Stimulated activated CD4-positive, alpha-beta T cell treated with anti-CD3 and anti-CD28 coated beads, Interleukin-4, amount 100 ng/mL, for 24 hours (primary cell): ENCODE measurements around the gene CENPS.
"Not testable (repeated sequence)": the region's sequence is repeated elsewhere in the genome, so short reads cannot be mapped to it uniquely, and the experiment has no call there.

Source experiments
- DNase-seq: peaks from one replicate; pipeline ENCODE4 v3.0.0-alpha.2; 2020

The CENPS gene

DNA sequence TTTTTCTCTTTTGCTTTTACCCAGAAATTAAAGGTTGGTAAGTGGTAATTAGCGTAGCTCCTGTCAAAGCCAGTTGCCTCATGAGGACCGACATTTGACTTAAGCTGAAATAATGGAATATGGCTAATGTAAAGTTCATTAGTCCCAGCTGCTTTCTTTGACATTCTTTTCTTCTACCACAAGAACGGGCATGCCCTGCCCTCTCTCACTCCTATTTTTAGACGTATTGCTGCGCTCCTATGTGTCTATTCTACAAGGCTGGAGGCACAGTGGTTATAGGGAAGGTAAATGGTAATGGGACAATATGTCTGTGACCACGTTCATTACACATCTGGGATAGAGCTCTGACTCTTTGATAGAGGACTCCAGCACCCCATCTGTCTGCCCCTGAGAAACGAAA lies 26.4 kb downstream of the CENPS start:
- no peak for DNase-seq

DNA sequence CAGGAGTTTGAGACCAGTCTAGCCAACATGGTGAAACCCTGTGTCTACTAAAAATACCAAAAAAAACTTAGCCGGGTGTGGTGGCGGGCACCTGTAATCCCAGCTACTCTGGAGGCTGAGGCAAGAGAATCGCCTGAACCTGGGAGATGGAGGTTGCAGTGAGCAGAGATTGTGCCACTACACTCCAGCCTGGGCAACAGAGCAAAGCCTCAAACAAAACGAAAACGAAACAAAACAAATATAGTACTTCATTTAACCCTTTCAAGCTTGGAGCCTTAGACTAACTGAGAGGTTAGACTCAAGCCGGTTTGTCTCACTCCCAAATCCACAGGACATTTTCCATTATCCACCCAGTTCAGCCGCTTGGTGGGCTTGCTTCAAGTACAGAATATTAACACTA lies 27.2 kb downstream of the CENPS start:
- DNase-seq = not testable (repeated sequence)

DNA sequence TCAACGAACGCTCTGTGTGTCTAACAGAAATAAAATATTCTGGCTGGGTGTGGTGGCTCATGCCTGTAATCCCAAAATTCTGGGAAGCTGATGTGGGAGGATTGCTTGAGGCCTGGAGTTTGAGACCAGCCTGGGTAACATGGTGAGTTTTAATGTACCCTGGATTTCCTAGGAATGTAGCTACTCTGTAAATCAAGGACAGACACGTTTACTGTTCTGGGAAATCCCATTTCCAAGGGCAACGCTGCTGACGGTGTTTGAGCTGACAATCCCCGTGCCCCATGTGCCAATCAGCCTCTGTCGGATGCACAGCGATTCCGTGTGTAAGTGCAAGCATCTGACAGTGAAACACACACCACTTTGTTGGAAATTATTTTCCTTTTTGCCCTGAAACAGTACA lies 27.6 kb downstream of the CENPS start:
- DNase-seq = no peak

DNA sequence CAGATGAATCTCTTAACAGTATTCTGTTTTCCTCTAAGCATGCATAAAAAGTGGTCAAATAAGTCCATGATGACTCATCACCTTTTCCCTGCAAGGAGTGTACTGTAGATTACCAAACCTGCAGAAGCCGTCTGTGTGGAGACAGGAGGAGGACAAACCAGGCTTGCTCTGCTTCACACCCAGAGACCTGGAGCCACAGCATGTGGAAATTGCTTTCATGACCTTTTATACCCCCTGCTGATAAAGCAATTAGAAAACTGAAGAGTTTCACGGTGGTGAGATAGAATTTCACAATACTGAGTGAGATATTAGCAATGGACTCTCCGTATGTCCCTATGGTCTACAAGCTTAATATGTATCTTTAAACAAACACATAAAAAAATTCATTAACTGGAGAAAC lies 29.0 kb downstream of the CENPS start:
- no peak for DNase-seq

DNA sequence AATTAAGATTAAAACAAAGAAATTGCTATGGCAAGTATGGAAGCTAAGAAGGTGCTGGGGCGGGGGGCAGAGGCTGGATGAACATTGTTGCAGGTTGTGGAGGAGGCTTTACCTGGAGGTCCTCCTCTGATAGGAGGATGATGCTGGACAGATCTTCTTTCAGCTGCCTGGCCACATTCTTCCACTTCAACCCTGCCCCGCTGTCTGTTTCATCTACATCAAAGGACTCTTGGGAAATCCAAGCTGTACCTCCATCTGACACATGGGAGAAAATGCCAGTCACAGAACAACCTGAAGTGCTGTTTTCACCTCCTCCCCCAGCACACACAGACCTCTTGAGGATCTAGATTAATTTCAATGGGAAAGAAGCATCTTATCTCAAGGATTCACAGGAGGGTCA lies 36.8 kb downstream of the CENPS start:
- DNase-seq = no peak

DNA sequence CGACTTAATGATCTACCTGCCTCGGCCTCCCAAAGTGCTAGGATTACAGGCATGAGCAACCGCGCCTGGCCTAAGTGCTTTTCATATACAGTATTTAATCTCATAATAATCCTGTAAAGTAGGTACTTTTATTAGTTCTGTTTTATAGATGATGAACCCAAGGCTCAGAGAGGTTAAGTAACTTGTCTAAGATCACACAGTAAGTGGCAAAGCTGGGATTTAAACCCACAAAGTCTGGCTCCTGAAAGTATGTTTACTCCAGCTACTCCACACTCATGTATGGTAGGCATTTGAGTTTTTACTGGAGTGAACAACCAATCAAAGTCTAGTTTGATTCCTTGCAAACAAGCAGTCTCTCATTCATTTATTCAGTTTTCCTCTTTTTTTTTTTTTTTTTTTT lies 39.8 kb downstream of the CENPS start:
- DNase-seq = no peak

DNA sequence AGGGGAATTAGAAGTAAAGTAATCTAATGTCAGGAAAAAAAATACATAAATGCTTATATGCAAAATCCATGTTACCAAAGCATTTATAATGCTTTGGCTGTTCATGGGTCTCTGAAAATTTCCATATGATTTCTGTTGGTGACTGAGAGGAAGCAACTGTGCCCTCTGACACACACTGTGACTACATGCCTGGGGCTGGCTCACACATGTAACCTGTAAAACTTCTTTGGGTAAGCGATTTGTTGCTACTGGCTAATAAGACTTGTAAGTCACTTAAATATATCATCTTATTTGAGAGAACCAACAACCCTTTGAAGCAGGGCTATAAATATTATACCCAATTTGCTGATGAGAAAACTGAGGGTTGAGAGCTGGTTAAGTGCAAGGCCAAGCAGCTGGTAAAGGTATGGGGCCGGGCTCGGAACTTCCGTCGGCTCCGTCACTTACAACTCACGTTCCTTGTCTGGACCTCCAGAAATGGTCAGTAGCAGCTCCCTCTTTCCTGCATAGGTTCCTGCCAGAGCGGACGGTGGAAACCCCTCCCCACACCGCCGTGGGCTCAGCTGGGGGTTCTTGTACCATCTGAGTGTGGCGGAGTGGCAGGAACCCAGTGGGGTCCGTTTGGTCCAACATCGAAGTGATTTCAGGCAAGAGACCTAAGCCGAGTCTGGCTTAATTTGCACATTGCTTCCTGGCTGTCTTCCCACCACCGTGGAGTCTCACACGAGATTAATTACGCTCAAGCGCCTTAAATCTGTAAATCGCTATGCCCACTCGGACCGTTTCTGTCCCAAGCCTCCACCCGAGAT lies 41.4 kb downstream of the CENPS start:
- no peak for DNase-seq

DNA sequence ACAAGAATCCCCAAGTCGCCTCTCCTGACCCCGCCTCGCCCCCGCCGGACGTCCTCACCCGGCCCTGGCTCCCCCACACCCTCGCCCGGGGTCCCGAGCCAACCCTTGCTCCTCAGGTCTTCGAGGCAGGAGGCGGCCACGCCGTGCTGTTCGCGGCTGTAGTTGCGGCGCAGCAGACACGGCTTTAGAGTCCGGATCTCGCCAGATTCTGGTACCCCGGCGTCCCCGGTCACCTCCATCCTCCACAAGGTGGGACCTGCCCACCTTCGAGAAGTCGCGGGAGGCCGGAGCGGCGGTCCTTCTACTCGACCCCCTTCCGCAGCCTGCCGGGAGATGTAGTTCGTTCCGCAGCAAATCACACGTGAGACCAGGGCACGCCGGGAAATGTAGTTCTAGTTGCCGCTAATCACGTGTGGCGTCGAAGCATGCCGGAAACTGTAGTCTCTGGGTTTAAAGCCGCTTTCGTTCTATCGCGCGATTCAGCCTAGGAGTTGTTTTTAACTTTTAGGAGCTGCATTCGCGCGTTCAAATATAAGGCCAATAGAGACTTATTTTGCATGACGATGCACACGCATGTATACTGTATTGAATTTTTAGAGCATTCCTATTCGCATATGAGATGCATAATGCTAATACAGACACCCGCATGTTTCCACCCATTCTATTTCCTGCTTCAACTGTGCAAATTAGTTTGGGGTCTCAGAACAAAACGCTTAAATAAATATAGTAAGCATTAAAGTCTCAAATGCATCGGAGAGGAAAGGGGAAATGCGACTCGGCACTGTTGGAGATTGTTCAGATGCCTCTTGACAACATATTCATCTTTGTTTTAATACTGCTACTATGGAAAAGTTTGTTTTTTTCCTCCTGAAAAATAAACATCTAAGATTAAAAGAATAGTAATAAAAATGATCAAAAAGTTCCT lies 42.2 kb downstream of the CENPS start, which contains the start of gene DFFA:
Gene DFFA, minus strand, starts transcription at position 310 of the 925 bp plus-strand sequence. Its CDS starts 71 bp downstream, at position 239.
- DNase-seq = peak; percentile 94

DNA sequence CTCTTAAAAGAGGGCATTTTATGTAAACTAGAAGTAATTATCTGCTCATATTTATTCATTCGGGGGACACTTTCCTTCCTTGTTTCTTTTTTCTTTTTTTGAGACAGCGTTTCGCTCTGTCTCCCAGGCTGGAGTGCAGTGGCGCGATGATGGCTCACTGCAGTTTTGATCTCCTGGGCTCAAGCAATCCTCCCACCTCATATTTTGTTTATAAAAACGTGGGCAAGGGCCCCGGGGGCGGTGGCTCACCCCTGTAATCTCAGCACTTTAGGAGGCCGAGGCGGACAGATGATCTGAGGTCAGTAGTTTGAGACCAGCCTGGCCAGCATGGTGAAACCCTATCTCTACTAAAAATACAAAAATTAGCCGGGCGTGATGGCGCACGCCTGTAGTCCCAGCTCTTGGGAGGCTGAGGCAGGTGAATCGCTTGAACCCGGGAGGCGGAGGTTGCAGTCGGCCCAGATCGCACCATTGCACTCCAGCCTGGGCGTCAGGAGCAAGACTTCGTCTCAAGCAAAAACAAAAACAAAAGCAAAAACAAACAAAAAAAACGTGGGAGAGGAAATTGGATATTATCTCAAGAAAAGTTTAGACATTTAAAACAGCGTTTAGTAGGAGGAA lies 43.0 kb downstream of the CENPS start:
- DNase-seq = no peak

DNA sequence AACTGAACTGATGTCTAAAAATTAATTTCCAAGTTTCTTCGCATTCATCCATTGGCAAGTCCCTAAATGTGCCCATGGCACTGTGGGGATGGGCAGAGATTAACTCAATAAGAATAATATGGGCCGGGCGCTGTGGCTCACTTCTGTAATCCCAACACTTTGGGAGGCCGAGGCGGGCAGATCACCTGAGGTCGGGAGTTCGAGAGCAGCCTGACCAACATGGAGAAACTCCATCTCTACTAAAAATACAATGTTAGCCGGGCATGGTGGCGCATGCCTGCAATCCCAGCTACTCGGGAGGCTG lies 44.0 kb downstream of the CENPS start:
- DNase-seq = not testable (repeated sequence)

DNA sequence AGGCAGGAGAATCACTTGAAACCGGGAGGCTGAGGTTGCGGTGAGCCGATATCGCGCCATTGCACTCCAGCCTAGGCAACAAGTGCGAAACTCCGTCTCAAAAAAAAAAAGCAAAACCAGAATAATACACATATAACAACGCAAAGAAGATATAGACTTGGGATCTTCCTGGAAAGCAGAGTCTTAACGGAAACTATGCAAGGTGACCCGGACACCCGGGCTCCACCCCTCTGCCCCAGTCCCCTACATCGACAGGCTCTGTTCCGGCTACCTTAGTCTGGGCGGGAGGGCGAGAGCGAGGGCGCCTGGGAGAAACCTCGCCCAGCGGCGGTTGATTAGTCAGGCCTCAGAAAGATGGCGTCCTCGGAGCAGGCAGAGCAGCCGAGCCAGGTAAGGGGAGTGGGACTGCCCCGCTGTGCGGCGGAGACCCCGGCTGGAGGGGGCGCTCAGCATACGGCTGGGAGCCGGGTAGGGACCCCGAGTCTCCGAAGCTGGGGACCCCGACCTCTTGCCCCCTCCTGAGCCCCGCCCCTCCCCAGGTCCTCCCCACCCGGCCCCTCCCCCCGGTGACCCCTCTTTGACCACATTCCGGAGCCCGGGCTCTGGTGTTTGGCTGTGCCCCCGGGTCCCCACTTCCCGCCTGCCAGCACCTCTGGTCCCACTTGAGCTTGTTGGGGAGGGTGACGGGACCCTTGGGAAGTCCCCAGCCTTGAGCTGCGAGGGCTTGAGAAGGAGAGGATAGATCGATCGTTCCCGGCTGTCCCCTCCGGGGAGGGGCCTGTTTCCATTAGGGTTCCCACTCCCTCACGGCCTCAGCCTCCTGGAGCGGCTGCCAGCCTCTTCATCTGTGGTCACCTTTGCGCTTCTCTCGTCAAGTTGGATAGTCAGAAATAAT lies 44.6 kb downstream of the CENPS start, which contains the start of gene PEX14:
Gene PEX14, plus strand, starts transcription at position 338 of the 895 bp plus-strand sequence. Its CDS starts 17 bp downstream, at position 355.
- DNase-seq = peak; percentile 89

DNA sequence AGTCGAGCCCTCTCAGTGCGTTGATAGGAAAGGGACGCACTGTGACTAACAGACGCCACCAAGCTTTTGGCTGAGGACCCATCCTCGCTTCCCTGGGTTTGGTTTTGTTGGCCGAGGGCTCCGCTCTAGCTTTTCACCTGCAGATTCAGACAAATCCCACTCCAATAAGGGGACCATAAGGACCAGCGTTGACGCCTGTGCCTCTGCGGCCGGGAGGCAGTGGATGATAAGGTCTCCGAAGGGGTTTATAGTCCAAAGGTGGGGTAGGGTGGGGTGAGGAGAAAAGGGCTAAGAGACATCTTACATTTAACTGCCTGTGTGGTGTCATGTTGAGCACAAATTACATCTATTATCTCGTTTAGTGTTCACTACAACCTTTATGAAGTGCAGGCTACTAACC lies 45.3 kb downstream of the CENPS start:
- DNase-seq = no peak

DNA sequence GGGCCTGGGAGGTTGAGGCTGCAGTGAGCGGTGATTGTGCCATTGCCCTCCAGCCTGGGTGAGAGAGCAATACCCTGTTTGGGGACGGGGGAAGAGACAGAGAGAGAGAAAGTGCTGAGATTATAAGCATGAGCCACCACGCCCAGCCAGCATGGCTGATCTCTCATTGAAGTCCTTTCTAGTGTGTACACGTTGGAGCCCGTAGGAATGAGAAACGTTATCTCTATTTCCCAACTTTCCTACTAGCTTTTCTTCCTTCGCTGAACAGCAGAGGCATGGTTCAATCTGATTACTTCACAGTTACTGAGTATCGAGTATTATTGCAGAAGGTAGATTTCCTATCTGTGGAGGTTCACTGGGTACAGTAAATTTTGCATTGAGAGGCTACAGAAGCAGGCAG lies 49.1 kb downstream of the CENPS start:
- DNase-seq = no peak

DNA sequence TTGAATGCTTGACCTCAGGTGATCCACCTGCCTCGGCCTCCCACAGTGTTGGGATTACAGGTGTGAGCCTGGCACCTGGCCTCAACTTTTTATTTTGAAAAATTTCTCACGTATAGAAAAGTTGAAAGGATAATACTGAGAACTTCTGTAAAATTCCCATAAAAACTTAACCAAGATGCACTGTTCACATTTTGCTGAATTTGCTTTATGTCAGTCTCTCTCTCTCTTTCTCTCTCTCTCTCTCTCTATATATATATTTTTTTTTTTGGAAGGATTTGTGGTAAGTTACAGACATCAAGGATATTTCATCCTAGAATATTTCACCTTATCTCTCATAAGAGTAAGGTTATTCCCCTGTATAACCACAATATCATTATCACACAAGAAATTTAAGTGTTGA lies 50.4 kb downstream of the CENPS start:
- no peak for DNase-seq

DNA sequence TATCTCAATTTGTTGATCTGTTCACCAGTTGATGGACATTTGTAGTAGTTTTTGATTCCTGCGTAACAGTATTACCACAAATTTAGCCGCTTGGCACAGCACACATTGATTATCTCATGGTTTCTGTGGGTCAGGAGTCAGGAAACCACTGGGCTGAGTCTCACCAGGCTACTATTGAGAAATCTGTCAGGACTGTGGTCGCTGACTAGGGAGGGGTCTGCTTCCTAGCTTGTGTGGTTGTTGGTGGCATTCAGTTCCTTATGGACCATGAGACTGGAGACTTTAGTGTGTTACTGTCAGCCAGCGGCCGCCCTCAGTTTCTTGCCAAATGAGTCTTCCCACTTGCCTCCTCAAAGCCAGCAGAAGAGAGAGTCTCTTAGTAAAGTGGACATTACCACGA lies 54.3 kb downstream of the CENPS start:
- DNase-seq = no peak

DNA sequence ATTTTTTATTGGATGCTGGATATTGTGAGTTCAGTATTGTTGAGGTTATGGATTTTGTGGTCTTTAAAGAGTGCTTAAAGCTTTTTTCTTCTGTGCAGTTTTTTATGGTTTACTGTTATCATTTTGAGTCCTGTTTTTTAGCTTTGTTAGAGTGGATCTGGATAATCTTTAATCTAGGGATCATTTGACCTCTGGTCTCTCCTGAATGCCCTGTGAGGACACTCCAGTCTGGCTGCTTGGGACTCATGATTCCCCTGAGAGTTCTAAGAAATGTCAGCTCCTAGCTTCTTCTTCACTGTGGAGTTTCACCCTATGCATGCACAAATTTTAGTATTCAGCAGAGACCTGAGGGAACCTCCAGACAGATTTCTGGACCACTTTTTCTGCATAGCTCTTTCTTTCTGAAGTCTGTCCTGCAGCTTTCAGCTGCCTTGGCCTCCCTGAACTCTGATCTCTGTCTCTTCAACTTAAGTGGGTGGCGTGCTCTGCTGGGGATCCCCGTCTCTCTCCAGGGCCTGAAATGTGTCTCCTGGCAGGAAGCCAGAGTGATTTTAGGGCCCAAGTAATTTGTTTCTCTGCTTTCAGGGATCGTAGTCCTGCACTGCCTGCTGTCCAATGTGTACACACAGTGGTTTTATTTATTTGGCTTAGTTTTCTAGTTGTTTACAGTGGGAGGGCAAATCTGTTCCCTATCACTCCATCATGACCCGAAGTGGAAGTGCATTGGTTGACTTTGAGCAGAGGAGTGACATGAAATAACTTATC lies 59.2 kb downstream of the CENPS start:
- no peak for DNase-seq

DNA sequence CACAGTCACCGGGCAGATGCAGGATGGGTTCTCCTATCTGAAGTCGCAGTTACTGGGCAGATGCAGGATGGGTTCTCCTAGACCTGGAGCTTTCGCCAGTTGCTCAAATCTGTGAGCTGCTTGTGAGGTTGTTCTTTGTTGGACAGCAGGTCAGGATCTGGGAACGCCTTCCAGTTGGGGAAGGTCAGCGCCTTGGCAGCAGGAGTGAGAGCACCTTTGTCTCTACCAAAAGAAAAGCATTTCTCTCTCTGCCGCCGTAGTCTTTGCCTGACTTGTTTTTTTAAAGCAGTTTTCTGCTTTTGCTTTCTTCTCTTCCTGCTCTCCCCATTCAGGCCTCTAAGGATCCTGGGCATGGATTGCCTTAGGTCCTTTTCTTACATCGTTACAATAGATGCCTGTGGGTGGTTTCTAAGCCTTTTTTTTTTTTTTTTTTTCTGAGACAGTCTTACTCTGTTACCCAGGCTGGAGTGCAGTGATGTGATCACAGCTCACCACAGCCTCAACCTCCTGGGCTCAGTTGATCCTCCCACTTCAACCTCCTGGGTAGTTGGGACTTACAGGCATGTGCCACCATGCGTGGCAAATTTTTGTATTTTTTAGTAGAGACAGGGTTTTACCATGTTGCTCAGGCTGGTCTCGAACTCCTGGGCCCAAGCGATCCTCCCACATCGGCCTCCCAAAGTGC lies 60.2 kb downstream of the CENPS start:
- DNase-seq = no peak
